ENCODE data around the gene CACNA1I. TPM values are rescaled to one million over a fixed set of nuclear protein-coding genes. Genes with fewer than 3 reads are reported as not detected.

The CACNA1I gene
- total and polyA plus RNA-seq, 2 of the 8 experiments (the other 6 are each of a cell fraction or from before 2014, with no cell fraction given): 0.77 to 1.2 TPM

GRCh38 chr22:39610246-39610645 is 39.7 kb downstream of the CACNA1I start (continued):
- TF ChIP-seq CHD7 (IDR thresholded peaks at IDR 0.05; ENCODE audit: insufficient replicate concordance, low read length) (no peak), FOSL1 (IDR thresholded peaks at IDR 0.05; ENCODE audit: insufficient read depth, low read depth, low read length) (no peak), RXRA (IDR thresholded peaks at IDR 0.05; ENCODE audit: insufficient read depth, low read depth, low read length) (no peak), BCL11A (IDR thresholded peaks at IDR 0.05; ENCODE audit: low read depth in 2 of 2, low read length in 2 of 2) (no peak), PHF8 (conservative IDR thresholded peaks at IDR 0.05; ENCODE audit: low read depth, low read length) (no peak), EP300 (IDR thresholded peaks at IDR 0.05; ENCODE audit: borderline replicate concordance in 1 of 2, low read depth in 2 of 2, low read length in 2 of 2) (no peak), CREB1 (IDR thresholded peaks at IDR 0.05) (no peak), SRF (IDR thresholded peaks at IDR 0.05; ENCODE audit: low read depth, low read length) (no peak), GTF2F1 (IDR thresholded peaks at IDR 0.05; ENCODE audit: borderline replicate concordance, low read depth, low read length) (no peak), RAD21 (IDR thresholded peaks at IDR 0.05 in 1 of 2, conservative IDR thresholded peaks at IDR 0.05 in 1 of 2; ENCODE audit: low read depth in 2 of 2, low read length in 2 of 2) (no peak)
